WTC11 (cell line): ENCODE results near the gene PDK1. TPM values are rescaled to one million over a fixed set of nuclear protein-coding genes. Genes with fewer than 3 reads are reported as not detected.

Experiments used
- CBFB ChIP-seq: sonication (generic); formaldehyde crosslinking; IDR thresholded peaks from 2 replicates; pipeline ENCODE4 v1.8.1; 2022; ENCODE audit warnings: mild to moderate bottlenecking, low read depth, missing genetic modification reagents
- CREB1 ChIP-seq: sonication (generic); formaldehyde crosslinking; IDR thresholded peaks from 2 replicates; pipeline ENCODE4 v1.8.0; 2023; ENCODE audit warnings: mild to moderate bottlenecking, missing genetic modification reagents
- ELF4 ChIP-seq: sonication (generic); formaldehyde crosslinking; IDR thresholded peaks from 2 replicates; pipeline ENCODE4 v1.8.1; 2022; ENCODE audit warnings: low read depth, mild to moderate bottlenecking, moderate library complexity, missing genetic modification reagents
- ETV6 ChIP-seq: sonication (generic); formaldehyde crosslinking; IDR thresholded peaks from 2 replicates; pipeline ENCODE4 v1.8.1; 2022; ENCODE audit warnings: mild to moderate bottlenecking, missing genetic modification reagents
- GABPB1 ChIP-seq: sonication (generic); formaldehyde crosslinking; IDR thresholded peaks from 2 replicates; pipeline ENCODE4 v1.8.1; 2023; ENCODE audit warnings: mild to moderate bottlenecking, missing genetic modification reagents
- HMGA2 ChIP-seq: fragments of 250-450 bp; sonication (Bioruptor Pico); IDR thresholded peaks from 2 replicates; pipeline ENCODE4 v1.4.0; 2021; ENCODE audit warnings: mild to moderate bottlenecking, moderate library complexity
- JAZF1 ChIP-seq: fragments of 250-450 bp; sonication (Bioruptor Pico); IDR thresholded peaks from 2 replicates; pipeline ENCODE4 v1.9.0; 2021; ENCODE audit warnings: moderate library complexity, mild to moderate bottlenecking, inconsistent platforms
- KAT7 ChIP-seq: sonication (generic); formaldehyde crosslinking; IDR thresholded peaks from 2 replicates; pipeline ENCODE4 v1.8.1; 2023; ENCODE audit warnings: missing genetic modification reagents, mild to moderate bottlenecking, borderline replicate concordance
- MYBL2 ChIP-seq: sonication (generic); formaldehyde crosslinking; IDR thresholded peaks from 2 replicates; pipeline ENCODE4 v1.8.1; 2023; ENCODE audit warnings: mild to moderate bottlenecking, moderate library complexity, missing genetic modification reagents
- NFYB ChIP-seq: sonication (generic); formaldehyde crosslinking; conservative IDR thresholded peaks from 2 replicates; pipeline ENCODE4 v1.8.0; 2022; ENCODE audit warnings: low read depth, missing genetic modification reagents
- NR3C1 ChIP-seq: sonication (generic); formaldehyde crosslinking; conservative IDR thresholded peaks from 2 replicates; pipeline ENCODE4 v1.8.1; 2023; ENCODE audit warnings: low read depth, mild to moderate bottlenecking, missing genetic modification reagents
- SMAD3 ChIP-seq: sonication (generic); formaldehyde crosslinking; IDR thresholded peaks from 2 replicates; pipeline ENCODE4 v1.8.0; 2022; ENCODE audit warnings: missing genetic modification reagents, mild to moderate bottlenecking, borderline replicate concordance
- SMAD4 ChIP-seq: sonication (generic); formaldehyde crosslinking; IDR thresholded peaks from 2 replicates; pipeline ENCODE4 v1.8.0; 2022; ENCODE audit warnings: mild to moderate bottlenecking, missing genetic modification reagents
- SP1 ChIP-seq: sonication (generic); formaldehyde crosslinking; conservative IDR thresholded peaks from 2 replicates; pipeline ENCODE4 v1.8.1; 2022; ENCODE audit warnings: missing genetic modification reagents
- TCF7 ChIP-seq: sonication (generic); formaldehyde crosslinking; IDR thresholded peaks from 2 replicates; pipeline ENCODE4 v1.8.0; 2022; ENCODE audit warnings: mild to moderate bottlenecking, low read depth, missing genetic modification reagents, moderate library complexity
- TEAD1 ChIP-seq: sonication (generic); formaldehyde crosslinking; IDR thresholded peaks from 2 replicates; pipeline ENCODE4 v1.8.0; 2022; ENCODE audit warnings: mild to moderate bottlenecking, missing genetic modification reagents
- ZNF121 ChIP-seq: sonication (generic); formaldehyde crosslinking; IDR thresholded peaks from 2 replicates; pipeline ENCODE4 v1.8.0; 2023; ENCODE audit warnings: missing genetic modification reagents
- ZNF232 ChIP-seq: sonication (generic); formaldehyde crosslinking; IDR thresholded peaks from 2 replicates; pipeline ENCODE4 v1.8.0; 2022; ENCODE audit warnings: mild to moderate bottlenecking, missing genetic modification reagents
- ZNF671 ChIP-seq: fragments of 250-450 bp; sonication (Bioruptor Pico); IDR thresholded peaks from 2 replicates; pipeline ENCODE4 v1.8.0; 2021; ENCODE audit warnings: mild to moderate bottlenecking
- total RNA-seq: library from RNA; stranded (reverse); gene quantifications from 3 replicates; pipeline ENCODE4 v1.2.3, GENCODE V29; 2021
- TF ChIP-seq, protein P1 (sequence below): fragments of 250-450 bp; sonication (Bioruptor Pico); IDR thresholded peaks from 2 replicates; pipeline ENCODE4 v1.8.0; 2021; ENCODE audit warnings: mild to moderate bottlenecking
- TF ChIP-seq, protein P2 (sequence below): fragments of 250-450 bp; sonication (Bioruptor Pico); IDR thresholded peaks from 2 replicates; pipeline ENCODE4 v1.9.0; 2021; ENCODE audit warnings: mild to moderate bottlenecking
- TF ChIP-seq, protein P3 (sequence below): fragments of 250-450 bp; sonication (Bioruptor Pico); conservative IDR thresholded peaks from 2 replicates; pipeline ENCODE4 v1.9.0; 2021; ENCODE audit warnings: mild to moderate bottlenecking
- TF ChIP-seq, protein P4 (sequence below): sonication (generic); formaldehyde crosslinking; IDR thresholded peaks from 2 replicates; pipeline ENCODE4 v1.8.1; 2023; ENCODE audit warnings: mild to moderate bottlenecking, missing genetic modification reagents
- TF ChIP-seq, protein P5 (sequence below): sonication (generic); formaldehyde crosslinking; IDR thresholded peaks from 2 replicates; pipeline ENCODE4 v1.8.0; 2022; ENCODE audit warnings: mild to moderate bottlenecking, missing genetic modification reagents
- TF ChIP-seq, protein P6 (sequence below): fragments of 250-450 bp; sonication (Bioruptor Pico); IDR thresholded peaks from 2 replicates; pipeline ENCODE4 v1.9.0; 2021; ENCODE audit warnings: moderate library complexity, mild to moderate bottlenecking, inconsistent platforms, borderline replicate concordance
- TF ChIP-seq, protein P7 (sequence below): sonication (generic); formaldehyde crosslinking; IDR thresholded peaks from 2 replicates; pipeline ENCODE4 v1.8.1; 2023; ENCODE audit warnings: mild to moderate bottlenecking, missing genetic modification reagents, moderate library complexity

Gene PDK1
- total RNA-seq, 1 experiment from 2014 or later, result 22.9 TPM

DNA sequence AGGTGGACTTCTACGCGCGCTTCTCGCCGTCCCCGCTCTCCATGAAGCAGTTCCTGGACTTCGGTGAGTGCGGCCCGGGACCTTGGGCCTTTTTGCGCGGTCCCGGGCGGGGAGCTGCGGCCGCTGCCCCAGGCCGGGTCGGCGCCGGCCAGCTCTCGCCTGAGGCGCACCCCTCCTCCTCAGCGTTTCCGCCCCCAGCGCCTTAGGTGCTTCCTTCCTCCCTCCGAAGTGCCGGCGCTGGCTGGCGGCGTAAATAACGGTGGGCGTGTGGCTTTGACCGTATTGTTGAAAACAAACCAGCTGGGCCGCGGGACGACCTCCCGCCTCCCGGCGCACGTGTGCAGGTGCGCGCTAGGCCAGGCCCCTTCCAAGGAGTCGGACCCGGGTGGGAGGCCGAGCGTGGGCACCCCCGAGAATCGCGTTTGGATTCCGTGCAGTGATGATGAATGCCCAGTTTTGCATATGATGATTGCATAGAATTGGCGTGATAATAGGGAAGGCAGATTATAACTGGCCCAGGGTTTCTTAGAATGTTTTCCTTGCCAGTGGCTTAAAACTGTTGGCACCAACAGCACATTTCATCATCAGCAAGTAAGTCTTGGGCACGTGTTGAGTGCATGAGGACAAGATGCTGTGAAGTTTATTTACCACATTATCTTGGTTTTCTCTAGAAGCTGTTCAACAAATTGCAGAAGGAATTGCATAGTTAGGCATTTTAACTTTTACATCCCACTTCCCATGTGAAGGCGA lies 569 bp downstream of the PDK1 start (continued):
- TF ChIP-seq, protein P1, sequence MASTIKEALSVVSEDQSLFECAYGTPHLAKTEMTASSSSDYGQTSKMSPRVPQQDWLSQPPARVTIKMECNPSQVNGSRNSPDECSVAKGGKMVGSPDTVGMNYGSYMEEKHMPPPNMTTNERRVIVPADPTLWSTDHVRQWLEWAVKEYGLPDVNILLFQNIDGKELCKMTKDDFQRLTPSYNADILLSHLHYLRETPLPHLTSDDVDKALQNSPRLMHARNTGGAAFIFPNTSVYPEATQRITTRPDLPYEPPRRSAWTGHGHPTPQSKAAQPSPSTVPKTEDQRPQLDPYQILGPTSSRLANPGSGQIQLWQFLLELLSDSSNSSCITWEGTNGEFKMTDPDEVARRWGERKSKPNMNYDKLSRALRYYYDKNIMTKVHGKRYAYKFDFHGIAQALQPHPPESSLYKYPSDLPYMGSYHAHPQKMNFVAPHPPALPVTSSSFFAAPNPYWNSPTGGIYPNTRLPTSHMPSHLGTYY (CRISPR knock-in tag), result no peak
- TF ChIP-seq ETV6 (CRISPR knock-in tag), result peak; percentile 71; the same call in 1 of the 2 replicates
- no peak for TF ChIP-seq ZNF671
- no peak for TF ChIP-seq NR3C1
- no peak for TF ChIP-seq SP1
- TF ChIP-seq KAT7, result peak; percentile 95; the same call in 1 of the 2 replicates
- TF ChIP-seq, protein P2, sequence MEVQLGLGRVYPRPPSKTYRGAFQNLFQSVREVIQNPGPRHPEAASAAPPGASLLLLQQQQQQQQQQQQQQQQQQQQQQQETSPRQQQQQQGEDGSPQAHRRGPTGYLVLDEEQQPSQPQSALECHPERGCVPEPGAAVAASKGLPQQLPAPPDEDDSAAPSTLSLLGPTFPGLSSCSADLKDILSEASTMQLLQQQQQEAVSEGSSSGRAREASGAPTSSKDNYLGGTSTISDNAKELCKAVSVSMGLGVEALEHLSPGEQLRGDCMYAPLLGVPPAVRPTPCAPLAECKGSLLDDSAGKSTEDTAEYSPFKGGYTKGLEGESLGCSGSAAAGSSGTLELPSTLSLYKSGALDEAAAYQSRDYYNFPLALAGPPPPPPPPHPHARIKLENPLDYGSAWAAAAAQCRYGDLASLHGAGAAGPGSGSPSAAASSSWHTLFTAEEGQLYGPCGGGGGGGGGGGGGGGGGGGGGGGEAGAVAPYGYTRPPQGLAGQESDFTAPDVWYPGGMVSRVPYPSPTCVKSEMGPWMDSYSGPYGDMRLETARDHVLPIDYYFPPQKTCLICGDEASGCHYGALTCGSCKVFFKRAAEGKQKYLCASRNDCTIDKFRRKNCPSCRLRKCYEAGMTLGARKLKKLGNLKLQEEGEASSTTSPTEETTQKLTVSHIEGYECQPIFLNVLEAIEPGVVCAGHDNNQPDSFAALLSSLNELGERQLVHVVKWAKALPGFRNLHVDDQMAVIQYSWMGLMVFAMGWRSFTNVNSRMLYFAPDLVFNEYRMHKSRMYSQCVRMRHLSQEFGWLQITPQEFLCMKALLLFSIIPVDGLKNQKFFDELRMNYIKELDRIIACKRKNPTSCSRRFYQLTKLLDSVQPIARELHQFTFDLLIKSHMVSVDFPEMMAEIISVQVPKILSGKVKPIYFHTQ (CRISPR knock-in tag), result no peak
- TF ChIP-seq, protein P3, sequence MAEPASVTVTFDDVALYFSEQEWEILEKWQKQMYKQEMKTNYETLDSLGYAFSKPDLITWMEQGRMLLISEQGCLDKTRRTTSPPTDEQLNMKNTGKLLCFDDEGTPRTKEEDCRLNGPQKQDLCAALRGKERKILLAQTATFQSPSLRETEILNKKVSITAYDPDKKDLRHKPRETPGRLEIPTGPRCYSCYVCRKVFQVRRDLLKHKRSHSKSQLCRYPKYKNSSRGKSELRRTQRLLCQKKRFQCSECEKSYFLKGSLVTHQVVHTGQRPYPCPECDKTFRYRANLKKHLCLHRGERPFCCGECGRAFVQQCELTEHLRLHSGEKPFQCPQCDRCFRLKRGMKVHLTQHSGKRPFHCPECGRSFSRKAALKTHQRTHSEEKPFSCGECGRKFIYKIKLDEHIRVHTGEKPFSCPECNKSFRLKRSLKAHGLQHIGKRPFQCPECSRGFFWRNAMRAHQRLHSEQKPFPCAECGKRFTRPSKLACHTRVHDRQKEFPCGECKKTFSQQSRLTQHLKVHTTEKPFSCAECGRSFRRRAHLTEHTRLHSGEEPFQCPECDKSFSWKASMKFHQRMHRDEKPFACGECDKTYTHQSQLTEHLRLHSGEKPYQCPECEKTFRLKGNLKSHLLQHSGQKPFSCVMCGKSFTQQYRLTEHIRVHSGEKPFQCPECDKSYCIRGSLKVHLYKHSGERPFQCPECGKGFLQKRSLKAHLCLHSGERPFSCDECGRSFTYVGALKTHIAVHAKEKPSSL (CRISPR knock-in tag), result no peak
- TF ChIP-seq TCF7 (CRISPR knock-in tag), result no peak
- peak; percentile 79 for TF ChIP-seq GABPB1 (CRISPR knock-in tag)
- peak; percentile 61; the same call in 1 of the 2 replicates for TF ChIP-seq SMAD3
- TF ChIP-seq NFYB (CRISPR knock-in tag), result no peak
- TF ChIP-seq, protein P4, sequence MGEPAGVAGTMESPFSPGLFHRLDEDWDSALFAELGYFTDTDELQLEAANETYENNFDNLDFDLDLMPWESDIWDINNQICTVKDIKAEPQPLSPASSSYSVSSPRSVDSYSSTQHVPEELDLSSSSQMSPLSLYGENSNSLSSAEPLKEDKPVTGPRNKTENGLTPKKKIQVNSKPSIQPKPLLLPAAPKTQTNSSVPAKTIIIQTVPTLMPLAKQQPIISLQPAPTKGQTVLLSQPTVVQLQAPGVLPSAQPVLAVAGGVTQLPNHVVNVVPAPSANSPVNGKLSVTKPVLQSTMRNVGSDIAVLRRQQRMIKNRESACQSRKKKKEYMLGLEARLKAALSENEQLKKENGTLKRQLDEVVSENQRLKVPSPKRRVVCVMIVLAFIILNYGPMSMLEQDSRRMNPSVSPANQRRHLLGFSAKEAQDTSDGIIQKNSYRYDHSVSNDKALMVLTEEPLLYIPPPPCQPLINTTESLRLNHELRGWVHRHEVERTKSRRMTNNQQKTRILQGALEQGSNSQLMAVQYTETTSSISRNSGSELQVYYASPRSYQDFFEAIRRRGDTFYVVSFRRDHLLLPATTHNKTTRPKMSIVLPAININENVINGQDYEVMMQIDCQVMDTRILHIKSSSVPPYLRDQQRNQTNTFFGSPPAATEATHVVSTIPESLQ, result no peak
- peak; percentile 17; the same call in 1 of the 2 replicates for TF ChIP-seq MYBL2 (CRISPR knock-in tag)
- TF ChIP-seq, protein P5, sequence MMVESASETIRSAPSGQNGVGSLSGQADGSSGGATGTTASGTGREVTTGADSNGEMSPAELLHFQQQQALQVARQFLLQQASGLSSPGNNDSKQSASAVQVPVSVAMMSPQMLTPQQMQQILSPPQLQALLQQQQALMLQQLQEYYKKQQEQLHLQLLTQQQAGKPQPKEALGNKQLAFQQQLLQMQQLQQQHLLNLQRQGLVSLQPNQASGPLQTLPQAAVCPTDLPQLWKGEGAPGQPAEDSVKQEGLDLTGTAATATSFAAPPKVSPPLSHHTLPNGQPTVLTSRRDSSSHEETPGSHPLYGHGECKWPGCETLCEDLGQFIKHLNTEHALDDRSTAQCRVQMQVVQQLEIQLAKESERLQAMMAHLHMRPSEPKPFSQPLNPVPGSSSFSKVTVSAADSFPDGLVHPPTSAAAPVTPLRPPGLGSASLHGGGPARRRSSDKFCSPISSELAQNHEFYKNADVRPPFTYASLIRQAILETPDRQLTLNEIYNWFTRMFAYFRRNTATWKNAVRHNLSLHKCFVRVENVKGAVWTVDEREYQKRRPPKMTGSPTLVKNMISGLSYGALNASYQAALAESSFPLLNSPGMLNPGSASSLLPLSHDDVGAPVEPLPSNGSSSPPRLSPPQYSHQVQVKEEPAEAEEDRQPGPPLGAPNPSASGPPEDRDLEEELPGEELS (CRISPR knock-in tag), result 0 out of 2 replicates have a peak, but pooled peaks have one; percentile 19
- TF ChIP-seq CREB1 (CRISPR knock-in tag), result no peak
- TF ChIP-seq TEAD1 (CRISPR knock-in tag), result no peak
- 0 out of 2 replicates have a peak, but pooled peaks have one; percentile 67 for TF ChIP-seq CBFB (CRISPR knock-in tag)
- TF ChIP-seq, protein P6, sequence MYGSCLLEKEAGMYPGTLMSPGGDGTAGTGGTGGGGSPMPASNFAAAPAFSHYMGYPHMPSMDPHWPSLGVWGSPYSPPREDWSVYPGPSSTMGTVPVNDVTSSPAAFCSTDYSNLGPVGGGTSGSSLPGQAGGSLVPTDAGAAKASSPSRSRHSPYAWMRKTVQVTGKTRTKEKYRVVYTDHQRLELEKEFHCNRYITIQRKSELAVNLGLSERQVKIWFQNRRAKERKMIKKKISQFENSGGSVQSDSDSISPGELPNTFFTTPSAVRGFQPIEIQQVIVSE (CRISPR knock-in tag), result no peak
- TF ChIP-seq JAZF1 (CRISPR knock-in tag), result no peak
- TF ChIP-seq ZNF121, result no peak
- TF ChIP-seq ZNF232, result no peak; the same call in 1 of the 2 replicates
- no peak for TF ChIP-seq SMAD4 (CRISPR knock-in tag)
- TF ChIP-seq HMGA2 (CRISPR knock-in tag), result no peak
- TF ChIP-seq ELF4 (CRISPR knock-in tag), result 0 out of 2 replicates have a peak, but pooled peaks have one; percentile 27
- TF ChIP-seq, protein P7, sequence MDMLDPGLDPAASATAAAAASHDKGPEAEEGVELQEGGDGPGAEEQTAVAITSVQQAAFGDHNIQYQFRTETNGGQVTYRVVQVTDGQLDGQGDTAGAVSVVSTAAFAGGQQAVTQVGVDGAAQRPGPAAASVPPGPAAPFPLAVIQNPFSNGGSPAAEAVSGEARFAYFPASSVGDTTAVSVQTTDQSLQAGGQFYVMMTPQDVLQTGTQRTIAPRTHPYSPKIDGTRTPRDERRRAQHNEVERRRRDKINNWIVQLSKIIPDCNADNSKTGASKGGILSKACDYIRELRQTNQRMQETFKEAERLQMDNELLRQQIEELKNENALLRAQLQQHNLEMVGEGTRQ (CRISPR knock-in tag), result peak; percentile 66
